K562 (cell line): ENCODE data around the gene NLRC3. TPM values are rescaled to one million over a fixed set of nuclear protein-coding genes. Genes with fewer than 3 reads are reported as not detected.

ENCODE experiments used
- ATF4 ChIP-seq: fragments of 450-650 bp; formaldehyde crosslinking; IDR thresholded peaks from 2 replicates; pipeline ENCODE4 v1.4.0; 2022; ENCODE audit warnings: mild to moderate bottlenecking, moderate library complexity
- BHLHE40 ChIP-seq: IDR thresholded peaks from 2 replicates; pipeline ENCODE4 v1.6.1; 2011; ENCODE audit warnings: low read length, improper control_type of control experiment
- CBFA2T2 ChIP-seq: fragments of 450-650 bp; conservative IDR thresholded peaks from 2 replicates; pipeline ENCODE4 v1.6.1; 2017; ENCODE audit warnings: mild to moderate bottlenecking
- CBFA2T3 ChIP-seq: fragments of 450-650 bp; IDR thresholded peaks from 2 replicates; pipeline ENCODE4 v1.6.1; 2017
- ELF2 ChIP-seq: fragments of 250-450 bp; sonication (Bioruptor Pico); IDR thresholded peaks from 2 replicates; pipeline ENCODE4 v1.5.0; 2021; ENCODE audit warnings: mild to moderate bottlenecking
- FOXA3 ChIP-seq, 2 experiments: fragments of 450-650 bp in 1 of 2; sonication (generic) in 1 of 2; formaldehyde crosslinking; IDR thresholded peaks in 1 of 2; conservative IDR thresholded peaks in 1 of 2; 2 replicates each; pipeline versions ENCODE4 v1.4.0 to v1.8.0; 2020 to 2022; ENCODE audit warnings: mild to moderate bottlenecking in 2 of 2, missing genetic modification reagents in 1 of 2
- GTF2A2 ChIP-seq: IDR thresholded peaks from 2 replicates; pipeline ENCODE4 v1.6.1; 2016; ENCODE audit warnings: mild to moderate bottlenecking, missing genetic modification characterization, missing compliant biosample characterization
- IRF9 ChIP-seq: fragments of 450-650 bp; IDR thresholded peaks from 2 replicates; pipeline ENCODE4 v1.6.1; 2016; ENCODE audit warnings: missing biosample characterization, missing genetic modification characterization
- MAFK ChIP-seq: IDR thresholded peaks from 2 replicates; pipeline ENCODE4 v1.6.1; 2011; ENCODE audit warnings: low read length, improper control_type of control experiment
- MCM7 ChIP-seq, 2 experiments: fragments of 450-650 bp; IDR thresholded peaks; 2 replicates each; pipeline ENCODE4 v1.6.1; 2016 to 2018
- MTA3 ChIP-seq: fragments of 450-650 bp; formaldehyde crosslinking; IDR thresholded peaks from 2 replicates; pipeline ENCODE4 v1.6.1; 2017; ENCODE audit warnings: mild to moderate bottlenecking, borderline replicate concordance
- PHTF2 ChIP-seq: fragments of 250-450 bp; sonication (Bioruptor Pico); IDR thresholded peaks from 2 replicates; pipeline ENCODE4 v1.5.0; 2021; ENCODE audit warnings: mild to moderate bottlenecking
- TAF7 ChIP-seq: fragments of 450-650 bp; IDR thresholded peaks from 2 replicates; pipeline ENCODE4 v1.6.1; 2016; ENCODE audit warnings: missing genetic modification characterization, missing compliant biosample characterization
- ZNF12 ChIP-seq: sonication (generic); formaldehyde crosslinking; IDR thresholded peaks from 2 replicates; pipeline ENCODE4 v1.4.0; 2020; ENCODE audit warnings: mild to moderate bottlenecking, missing genetic modification reagents
- ZNF780A ChIP-seq: fragments of 250-450 bp; sonication (Bioruptor Pico); IDR thresholded peaks from 2 replicates; pipeline ENCODE4 v1.5.0; 2021; ENCODE audit warnings: mild to moderate bottlenecking
- polyA plus RNA-seq, 8 experiments: library from polyadenylated mRNA; depleted of rRNA in 4 of 8; stranded (reverse) in 5 of 8; unstranded in 3 of 8; fragments of >200 nt; fragmentation: Nextera tagmentation in 2 of 8; fragmentation: Illumina TruSeq in 1 of 8; extraction: Ambion mirVana in 2 of 8; extraction: Trizol in 1 of 8; gene quantifications; 2 replicates each; pipeline versions ENCODE4 v1.2.1 to v1.2.3, GENCODE V29; 2011 to 2014; ENCODE audit warnings: inconsistent platforms in 1 of 8, missing spikeins in 1 of 8
- total RNA-seq, 7 experiments: library from RNA; depleted of rRNA in 6 of 7; stranded (reverse); fragments of >200 nt in 6 of 7; fragmentation: Illumina TruSeq in 2 of 7; extraction: Trizol in 2 of 7; gene quantifications; 2 replicates each; pipeline versions ENCODE4 v1.2.1 to v1.2.3, GENCODE V29; 2011 to 2021; ENCODE audit warnings: low replicate concordance in 1 of 7
- TF ChIP-seq, protein P1 (sequence below): sonication (generic); formaldehyde crosslinking; IDR thresholded peaks from 2 replicates; pipeline ENCODE4 v1.8.1; 2023; ENCODE audit warnings: mild to moderate bottlenecking, missing genetic modification reagents
- TF ChIP-seq, protein P2 (sequence below): fragments of 450-650 bp; formaldehyde crosslinking; IDR thresholded peaks from 2 replicates; pipeline ENCODE4 v1.4.0; 2020; ENCODE audit warnings: mild to moderate bottlenecking, mixed read lengths
- TF ChIP-seq, protein P3 (sequence below): fragments of 250-450 bp; sonication (Bioruptor Pico); IDR thresholded peaks from 2 replicates; pipeline ENCODE4 v1.4.0; 2020; ENCODE audit warnings: mild to moderate bottlenecking, moderate library complexity, borderline replicate concordance

Gene NLRC3
- total and polyA plus RNA-seq, 9 of the 15 experiments (the other 6 are each of a cell fraction or from before 2014, with no cell fraction given), result 0.03 to 0.13 (median 0.03) TPM; not detected in 4

DNA sequence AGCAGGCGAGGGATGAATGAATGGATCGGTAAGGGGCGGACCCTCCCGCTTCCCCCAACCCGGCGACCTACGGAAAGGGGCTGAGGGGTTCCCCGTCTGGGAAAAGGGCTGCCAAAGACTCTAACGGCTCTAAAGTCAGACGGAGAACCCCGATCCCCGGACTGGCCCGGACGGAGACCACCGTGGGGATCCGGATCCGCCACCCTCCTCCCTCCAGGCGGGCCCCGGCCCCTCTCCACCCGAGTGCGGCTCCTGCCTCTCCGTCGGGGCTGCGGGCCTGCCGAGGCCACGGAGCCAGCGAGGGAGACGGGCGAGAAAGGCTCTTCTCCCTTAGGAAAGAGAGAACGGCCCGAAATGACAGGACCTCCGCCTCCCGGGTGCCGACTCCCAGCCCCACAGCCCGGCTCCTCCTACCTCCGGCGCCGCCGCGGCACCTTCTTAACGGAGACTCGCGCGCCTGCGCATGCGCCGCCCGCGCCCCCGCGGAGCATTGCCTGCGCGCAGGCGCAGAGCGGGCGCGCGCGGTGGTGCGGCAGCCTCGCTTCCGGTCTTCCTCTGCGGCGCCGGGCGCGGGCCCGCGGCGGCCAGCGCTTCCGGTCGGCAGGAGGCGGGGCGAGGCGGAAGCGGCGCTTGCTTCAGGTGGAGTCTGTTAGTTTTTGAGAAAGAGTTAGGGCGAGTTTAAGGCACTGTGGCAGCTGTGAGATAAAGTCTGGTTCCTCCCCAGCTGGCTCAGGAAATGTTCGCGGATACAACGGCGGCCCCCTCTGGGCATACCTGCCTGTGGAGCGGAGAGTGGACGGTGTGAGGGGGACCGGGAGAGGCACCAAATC lies 34.2 kb upstream of the NLRC3 start, which contains the start of gene SLX4 (continued):
- TF ChIP-seq, protein P1, sequence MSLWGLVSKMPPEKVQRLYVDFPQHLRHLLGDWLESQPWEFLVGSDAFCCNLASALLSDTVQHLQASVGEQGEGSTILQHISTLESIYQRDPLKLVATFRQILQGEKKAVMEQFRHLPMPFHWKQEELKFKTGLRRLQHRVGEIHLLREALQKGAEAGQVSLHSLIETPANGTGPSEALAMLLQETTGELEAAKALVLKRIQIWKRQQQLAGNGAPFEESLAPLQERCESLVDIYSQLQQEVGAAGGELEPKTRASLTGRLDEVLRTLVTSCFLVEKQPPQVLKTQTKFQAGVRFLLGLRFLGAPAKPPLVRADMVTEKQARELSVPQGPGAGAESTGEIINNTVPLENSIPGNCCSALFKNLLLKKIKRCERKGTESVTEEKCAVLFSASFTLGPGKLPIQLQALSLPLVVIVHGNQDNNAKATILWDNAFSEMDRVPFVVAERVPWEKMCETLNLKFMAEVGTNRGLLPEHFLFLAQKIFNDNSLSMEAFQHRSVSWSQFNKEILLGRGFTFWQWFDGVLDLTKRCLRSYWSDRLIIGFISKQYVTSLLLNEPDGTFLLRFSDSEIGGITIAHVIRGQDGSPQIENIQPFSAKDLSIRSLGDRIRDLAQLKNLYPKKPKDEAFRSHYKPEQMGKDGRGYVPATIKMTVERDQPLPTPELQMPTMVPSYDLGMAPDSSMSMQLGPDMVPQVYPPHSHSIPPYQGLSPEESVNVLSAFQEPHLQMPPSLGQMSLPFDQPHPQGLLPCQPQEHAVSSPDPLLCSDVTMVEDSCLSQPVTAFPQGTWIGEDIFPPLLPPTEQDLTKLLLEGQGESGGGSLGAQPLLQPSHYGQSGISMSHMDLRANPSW (CRISPR knock-in tag), result no peak
- TF ChIP-seq CBFA2T2 (no peak), BHLHE40 (peak; percentile 29; the same call in 1 of the 2 replicates), PHTF2 (CRISPR knock-in tag) (no peak), MAFK (no peak), GTF2A2 (tag) (no peak), ELF2 (CRISPR knock-in tag) (0 out of 2 replicates have a peak, but pooled peaks have one; percentile 45), ZNF12 (no peak), MTA3 (no peak), ZNF780A (CRISPR knock-in tag) (no peak), IRF9 (tag) (no peak), FOXA3 (CRISPR knock-in tag; conservative IDR thresholded peaks at IDR 0.05 in 1 of 2, IDR thresholded peaks at IDR 0.05 in 1 of 2) (no peak), MCM7 (IDR thresholded peaks at IDR 0.05) (no peak), CBFA2T3 (0 out of 2 replicates have a peak, but pooled peaks have one; percentile 33), ATF4 (CRISPR knock-in tag) (no peak), TAF7 (tag) (no peak)
- TF ChIP-seq, protein P2, sequence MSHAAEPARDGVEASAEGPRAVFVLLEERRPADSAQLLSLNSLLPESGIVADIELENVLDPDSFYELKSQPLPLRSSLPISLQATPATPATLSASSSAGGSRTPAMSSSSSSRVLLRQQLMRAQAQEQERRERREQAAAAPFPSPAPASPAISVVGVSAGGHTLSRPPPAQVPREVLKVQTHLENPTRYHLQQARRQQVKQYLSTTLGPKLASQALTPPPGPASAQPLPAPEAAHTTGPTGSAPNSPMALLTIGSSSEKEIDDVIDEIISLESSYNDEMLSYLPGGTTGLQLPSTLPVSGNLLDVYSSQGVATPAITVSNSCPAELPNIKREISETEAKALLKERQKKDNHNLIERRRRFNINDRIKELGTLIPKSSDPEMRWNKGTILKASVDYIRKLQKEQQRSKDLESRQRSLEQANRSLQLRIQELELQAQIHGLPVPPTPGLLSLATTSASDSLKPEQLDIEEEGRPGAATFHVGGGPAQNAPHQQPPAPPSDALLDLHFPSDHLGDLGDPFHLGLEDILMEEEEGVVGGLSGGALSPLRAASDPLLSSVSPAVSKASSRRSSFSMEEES (CRISPR knock-in tag), result no peak
- TF ChIP-seq, protein P3, sequence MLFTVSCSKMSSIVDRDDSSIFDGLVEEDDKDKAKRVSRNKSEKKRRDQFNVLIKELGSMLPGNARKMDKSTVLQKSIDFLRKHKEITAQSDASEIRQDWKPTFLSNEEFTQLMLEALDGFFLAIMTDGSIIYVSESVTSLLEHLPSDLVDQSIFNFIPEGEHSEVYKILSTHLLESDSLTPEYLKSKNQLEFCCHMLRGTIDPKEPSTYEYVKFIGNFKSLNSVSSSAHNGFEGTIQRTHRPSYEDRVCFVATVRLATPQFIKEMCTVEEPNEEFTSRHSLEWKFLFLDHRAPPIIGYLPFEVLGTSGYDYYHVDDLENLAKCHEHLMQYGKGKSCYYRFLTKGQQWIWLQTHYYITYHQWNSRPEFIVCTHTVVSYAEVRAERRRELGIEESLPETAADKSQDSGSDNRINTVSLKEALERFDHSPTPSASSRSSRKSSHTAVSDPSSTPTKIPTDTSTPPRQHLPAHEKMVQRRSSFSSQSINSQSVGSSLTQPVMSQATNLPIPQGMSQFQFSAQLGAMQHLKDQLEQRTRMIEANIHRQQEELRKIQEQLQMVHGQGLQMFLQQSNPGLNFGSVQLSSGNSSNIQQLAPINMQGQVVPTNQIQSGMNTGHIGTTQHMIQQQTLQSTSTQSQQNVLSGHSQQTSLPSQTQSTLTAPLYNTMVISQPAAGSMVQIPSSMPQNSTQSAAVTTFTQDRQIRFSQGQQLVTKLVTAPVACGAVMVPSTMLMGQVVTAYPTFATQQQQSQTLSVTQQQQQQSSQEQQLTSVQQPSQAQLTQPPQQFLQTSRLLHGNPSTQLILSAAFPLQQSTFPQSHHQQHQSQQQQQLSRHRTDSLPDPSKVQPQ, result no peak
